ENCODE results near the gene KRTAP9-4.
"Not testable (repeated sequence)": the region's sequence is repeated elsewhere in the genome, so short reads cannot be mapped to it uniquely, and the experiment has no call there.

The KRTAP9-4 gene

GRCh38 chr17:41230094-41230493 is 19.4 kb upstream of the KRTAP9-4 start:
- no peaks in the 10 kb centered on the region for H3K9me2 ChIP-seq (replicated peaks; ENCODE audit: insufficient read depth, low read length)
- no peak overlapping the region for H3K27ac ChIP-seq (ENCODE audit: low read length)
- TF ChIP-seq, protein P1, sequence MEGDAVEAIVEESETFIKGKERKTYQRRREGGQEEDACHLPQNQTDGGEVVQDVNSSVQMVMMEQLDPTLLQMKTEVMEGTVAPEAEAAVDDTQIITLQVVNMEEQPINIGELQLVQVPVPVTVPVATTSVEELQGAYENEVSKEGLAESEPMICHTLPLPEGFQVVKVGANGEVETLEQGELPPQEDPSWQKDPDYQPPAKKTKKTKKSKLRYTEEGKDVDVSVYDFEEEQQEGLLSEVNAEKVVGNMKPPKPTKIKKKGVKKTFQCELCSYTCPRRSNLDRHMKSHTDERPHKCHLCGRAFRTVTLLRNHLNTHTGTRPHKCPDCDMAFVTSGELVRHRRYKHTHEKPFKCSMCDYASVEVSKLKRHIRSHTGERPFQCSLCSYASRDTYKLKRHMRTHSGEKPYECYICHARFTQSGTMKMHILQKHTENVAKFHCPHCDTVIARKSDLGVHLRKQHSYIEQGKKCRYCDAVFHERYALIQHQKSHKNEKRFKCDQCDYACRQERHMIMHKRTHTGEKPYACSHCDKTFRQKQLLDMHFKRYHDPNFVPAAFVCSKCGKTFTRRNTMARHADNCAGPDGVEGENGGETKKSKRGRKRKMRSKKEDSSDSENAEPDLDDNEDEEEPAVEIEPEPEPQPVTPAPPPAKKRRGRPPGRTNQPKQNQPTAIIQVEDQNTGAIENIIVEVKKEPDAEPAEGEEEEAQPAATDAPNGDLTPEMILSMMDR (IDR thresholded peaks at IDR 0.05; ENCODE audit: low read length), result no peak
- TF ChIP-seq EZH2phosphoT487 (IDR thresholded peaks at IDR 0.05; ENCODE audit: low read length), result no peak
- TF ChIP-seq EZH2 (optimal IDR thresholded peaks at IDR 0.05; ENCODE audit: low read depth, low read length), result no peak
- H3K9ac ChIP-seq (ENCODE audit: low read length), result no peak overlapping the region
- H3K79me2 ChIP-seq (ENCODE audit: low read length), result no peaks in the 10 kb centered on the region
- H3K4me3 ChIP-seq (ENCODE audit: low read length), result no peak overlapping the region
- no peak overlapping the region for H3K4me2 ChIP-seq (ENCODE audit: low read depth, low read length)
- no peaks in the 10 kb centered on the region for H3K27me3 ChIP-seq (replicated peaks; ENCODE audit: insufficient read depth, low read length)
- no peaks in the 10 kb centered on the region for H3K9me3 ChIP-seq (replicated peaks; ENCODE audit: insufficient read depth, low read length)
- no peak overlapping the region for H2AFZ ChIP-seq (ENCODE audit: low read length)
- H4K20me1 ChIP-seq (ENCODE audit: insufficient read depth, low read length), result no peaks in the 10 kb centered on the region
- H3K36me3 ChIP-seq (replicated peaks; ENCODE audit: insufficient read depth, low read length), result no peaks in the 10 kb centered on the region
- DNase-seq, result no peak
- 0 out of 2 replicates have a peak, but pooled peaks cover 6% of the 10 kb centered on the region for H3K4me1 ChIP-seq (ENCODE audit: low read length)
- H3F3A ChIP-seq (ENCODE audit: insufficient read depth, low read length), result no peaks in the 10 kb centered on the region

- Histone ChIP-seq H3K9me3 (replicated peaks; ENCODE audit: insufficient read depth, low read length) (no peaks in the 10 kb centered on the region), H3K36me3 (replicated peaks; ENCODE audit: insufficient read depth, low read length) (no peaks in the 10 kb centered on the region), H2AFZ (ENCODE audit: low read length) (no peak overlapping the region), H3K27me3 (replicated peaks; ENCODE audit: insufficient read depth, low read length) (no peaks in the 10 kb centered on the region), H3K4me2 (ENCODE audit: low read depth, low read length) (no peak overlapping the region), H3K4me3 (ENCODE audit: low read length) (no peak overlapping the region), H3K27ac (ENCODE audit: low read length) (no peak overlapping the region), H3K9ac (ENCODE audit: low read length) (no peak overlapping the region), H3K9me2 (replicated peaks; ENCODE audit: insufficient read depth, low read length) (no peaks in the 10 kb centered on the region), H3K79me2 (ENCODE audit: low read length) (no peaks in the 10 kb centered on the region), H3K4me1 (ENCODE audit: low read length) (0 out of 2 replicates have a peak, but pooled peaks cover 6% of the 10 kb centered on the region), H4K20me1 (ENCODE audit: insufficient read depth, low read length) (no peaks in the 10 kb centered on the region), H3F3A (ENCODE audit: insufficient read depth, low read length) (no peaks in the 10 kb centered on the region)
- no peak for TF ChIP-seq EZH2 (optimal IDR thresholded peaks at IDR 0.05; ENCODE audit: low read depth, low read length)
- no peak for TF ChIP-seq EZH2phosphoT487 (IDR thresholded peaks at IDR 0.05; ENCODE audit: low read length)
- TF ChIP-seq, protein P1 (IDR thresholded peaks at IDR 0.05; ENCODE audit: low read length), result no peak
- no peak for DNase-seq
These were observed 17.8 kb upstream of the KRTAP9-4 start for GRCh38 chr17:41231731-41232130.

DNA sequence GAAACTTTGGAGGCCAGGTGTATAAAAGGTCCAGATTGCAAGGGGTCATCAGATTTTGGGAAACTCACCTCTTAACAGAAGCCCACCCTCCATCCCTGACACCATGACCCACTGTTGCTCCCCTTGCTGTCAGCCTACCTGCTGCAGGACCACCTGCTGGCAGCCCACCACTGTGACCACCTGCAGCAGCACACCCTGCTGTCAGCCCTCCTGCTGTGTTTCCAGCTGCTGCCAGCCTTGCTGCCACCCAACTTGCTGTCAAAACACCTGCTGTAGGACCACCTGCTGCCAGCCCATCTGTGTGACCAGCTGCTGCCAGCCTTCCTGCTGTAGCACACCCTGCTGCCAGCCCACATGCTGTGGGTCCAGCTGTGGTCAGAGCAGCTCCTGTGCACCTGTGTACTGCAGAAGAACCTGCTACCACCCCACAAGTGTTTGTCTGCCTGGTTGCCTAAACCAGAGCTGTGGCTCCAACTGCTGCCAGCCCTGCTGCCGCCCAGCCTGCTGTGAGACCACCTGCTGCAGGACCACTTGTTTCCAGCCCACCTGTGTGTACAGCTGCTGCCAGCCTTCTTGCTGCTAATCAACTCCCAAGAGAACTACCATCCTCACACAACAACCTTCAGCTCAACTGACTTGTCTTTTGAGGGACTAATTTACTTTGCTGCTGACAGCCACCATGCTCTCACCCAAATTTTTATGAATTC is 16.9 kb upstream of the KRTAP9-4 start, which contains the start of gene KRTAP9-3:
KRTAP9-3 (plus strand) TSS at position 51 of the 707 bp plus-strand sequence; CDS start at position 104, 53 bp downstream.
- H3K4me3 ChIP-seq (ENCODE audit: low read length); H3F3A ChIP-seq (ENCODE audit: insufficient read depth, low read length); H3K9me2 ChIP-seq (replicated peaks; ENCODE audit: insufficient read depth, low read length); H3K9me3 ChIP-seq (replicated peaks; ENCODE audit: insufficient read depth, low read length); H3K79me2 ChIP-seq (ENCODE audit: low read length); H3K4me2 ChIP-seq (ENCODE audit: low read depth, low read length); H3K36me3 ChIP-seq (replicated peaks; ENCODE audit: insufficient read depth, low read length); H4K20me1 ChIP-seq (ENCODE audit: insufficient read depth, low read length); H2AFZ ChIP-seq (ENCODE audit: low read length); H3K4me1 ChIP-seq (ENCODE audit: low read length); H3K9ac ChIP-seq (ENCODE audit: low read length); H3K27me3 ChIP-seq (replicated peaks; ENCODE audit: insufficient read depth, low read length); H3K27ac ChIP-seq (ENCODE audit: low read length): not testable (repeated sequence)
- peak; percentile 41 for DNase-seq

DNA sequence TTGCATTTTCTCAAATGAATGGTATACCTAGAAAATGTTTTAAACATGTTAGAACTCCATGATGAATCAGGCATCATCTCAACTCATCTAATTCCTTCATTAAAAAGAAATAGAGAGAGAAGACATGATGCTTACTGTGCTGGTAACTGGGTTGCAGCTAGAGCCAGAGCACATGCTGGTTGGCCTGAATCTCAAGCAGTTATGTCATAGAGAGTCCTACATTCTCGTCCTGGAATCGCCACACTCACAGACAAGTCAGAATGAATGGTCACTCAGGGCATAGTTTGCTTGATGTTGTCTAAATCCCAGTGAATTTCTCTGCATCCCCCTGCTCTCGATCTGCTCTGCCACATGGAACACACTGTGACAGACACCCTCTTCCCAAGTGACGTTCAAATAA is 12.4 kb upstream of the KRTAP9-4 start:
- not testable (repeated sequence) for H3K4me3 ChIP-seq (ENCODE audit: low read length); H2AFZ ChIP-seq (ENCODE audit: low read length); H3K4me2 ChIP-seq (ENCODE audit: low read depth, low read length); H3K9ac ChIP-seq (ENCODE audit: low read length); DNase-seq; H3K4me1 ChIP-seq (ENCODE audit: low read length); H3K79me2 ChIP-seq (ENCODE audit: low read length); H3K9me3 ChIP-seq (replicated peaks; ENCODE audit: insufficient read depth, low read length); H3K9me2 ChIP-seq (replicated peaks; ENCODE audit: insufficient read depth, low read length); H3F3A ChIP-seq (ENCODE audit: insufficient read depth, low read length); H3K27me3 ChIP-seq (replicated peaks; ENCODE audit: insufficient read depth, low read length); H3K36me3 ChIP-seq (replicated peaks; ENCODE audit: insufficient read depth, low read length); H3K27ac ChIP-seq (ENCODE audit: low read length); H4K20me1 ChIP-seq (ENCODE audit: insufficient read depth, low read length)

DNA sequence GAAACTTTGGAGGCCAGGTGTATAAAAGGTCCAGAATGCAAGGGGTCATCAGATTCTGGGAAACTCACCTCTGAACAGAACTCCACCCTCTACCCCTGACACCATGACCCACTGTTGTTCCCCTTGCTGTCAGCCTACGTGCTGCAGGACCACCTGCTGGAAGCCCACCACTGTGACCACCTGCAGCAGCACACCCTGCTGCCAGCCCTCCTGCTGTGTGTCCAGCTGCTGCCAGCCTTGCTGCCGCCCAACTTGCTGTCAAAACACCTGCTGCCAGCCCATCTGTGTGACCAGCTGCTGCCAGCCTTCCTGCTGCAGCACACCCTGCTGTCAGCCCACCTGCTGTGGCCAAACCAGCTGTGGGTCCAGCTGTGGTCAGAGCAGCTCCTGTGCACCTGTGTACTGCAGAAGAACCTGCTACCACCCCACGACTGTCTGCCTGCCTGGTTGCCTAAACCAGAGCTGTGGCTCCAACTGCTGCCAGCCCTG is 11.5 kb upstream of the KRTAP9-4 start, which contains the start of gene KRTAP9-8:
KRTAP9-8 (plus strand) TSS at position 51 of the 489 bp plus-strand sequence; CDS start at position 104, 53 bp downstream.
- H3K9me3 ChIP-seq (replicated peaks; ENCODE audit: insufficient read depth, low read length); H3K9ac ChIP-seq (ENCODE audit: low read length); H3K36me3 ChIP-seq (replicated peaks; ENCODE audit: insufficient read depth, low read length); H3K27me3 ChIP-seq (replicated peaks; ENCODE audit: insufficient read depth, low read length); H3K27ac ChIP-seq (ENCODE audit: low read length); H3K9me2 ChIP-seq (replicated peaks; ENCODE audit: insufficient read depth, low read length); H3K4me2 ChIP-seq (ENCODE audit: low read depth, low read length); H4K20me1 ChIP-seq (ENCODE audit: insufficient read depth, low read length); H2AFZ ChIP-seq (ENCODE audit: low read length); H3K79me2 ChIP-seq (ENCODE audit: low read length); H3F3A ChIP-seq (ENCODE audit: insufficient read depth, low read length); H3K4me1 ChIP-seq (ENCODE audit: low read length); H3K4me3 ChIP-seq (ENCODE audit: low read length): not testable (repeated sequence)
- peak; percentile 41 for DNase-seq

GRCh38 chr17:41246995-41247787 is 2.3 kb upstream of the KRTAP9-4 start:
- H3K79me2 ChIP-seq (ENCODE audit: low read length); H2AFZ ChIP-seq (ENCODE audit: low read length); H3F3A ChIP-seq (ENCODE audit: insufficient read depth, low read length); H3K27me3 ChIP-seq (replicated peaks; ENCODE audit: insufficient read depth, low read length); H3K9me2 ChIP-seq (replicated peaks; ENCODE audit: insufficient read depth, low read length); H3K4me2 ChIP-seq (ENCODE audit: low read depth, low read length); H3K36me3 ChIP-seq (replicated peaks; ENCODE audit: insufficient read depth, low read length); H3K4me3 ChIP-seq (ENCODE audit: low read length); H4K20me1 ChIP-seq (ENCODE audit: insufficient read depth, low read length); H3K4me1 ChIP-seq (ENCODE audit: low read length); H3K9ac ChIP-seq (ENCODE audit: low read length); H3K9me3 ChIP-seq (replicated peaks; ENCODE audit: insufficient read depth, low read length); DNase-seq; H3K27ac ChIP-seq (ENCODE audit: low read length): not testable (repeated sequence)
